Stimulated activated CD4-positive, alpha-beta T cell treated with anti-CD3 and anti-CD28 coated beads, Interleukin-4, amount 100 ng/mL, for 48 hours (primary cell): ENCODE measurements around the gene SLX9.
"Not testable (repeated sequence)": the region's sequence is repeated elsewhere in the genome, so short reads cannot be mapped to it uniquely, and the experiment has no call there.

Experiments used
- DNase-seq, 2 donors: peaks; one replicate each; pipeline ENCODE4 v3.0.0-alpha.2; 2020; ENCODE audit warnings: low read depth in 2 of 2

SLX9 gene

DNA sequence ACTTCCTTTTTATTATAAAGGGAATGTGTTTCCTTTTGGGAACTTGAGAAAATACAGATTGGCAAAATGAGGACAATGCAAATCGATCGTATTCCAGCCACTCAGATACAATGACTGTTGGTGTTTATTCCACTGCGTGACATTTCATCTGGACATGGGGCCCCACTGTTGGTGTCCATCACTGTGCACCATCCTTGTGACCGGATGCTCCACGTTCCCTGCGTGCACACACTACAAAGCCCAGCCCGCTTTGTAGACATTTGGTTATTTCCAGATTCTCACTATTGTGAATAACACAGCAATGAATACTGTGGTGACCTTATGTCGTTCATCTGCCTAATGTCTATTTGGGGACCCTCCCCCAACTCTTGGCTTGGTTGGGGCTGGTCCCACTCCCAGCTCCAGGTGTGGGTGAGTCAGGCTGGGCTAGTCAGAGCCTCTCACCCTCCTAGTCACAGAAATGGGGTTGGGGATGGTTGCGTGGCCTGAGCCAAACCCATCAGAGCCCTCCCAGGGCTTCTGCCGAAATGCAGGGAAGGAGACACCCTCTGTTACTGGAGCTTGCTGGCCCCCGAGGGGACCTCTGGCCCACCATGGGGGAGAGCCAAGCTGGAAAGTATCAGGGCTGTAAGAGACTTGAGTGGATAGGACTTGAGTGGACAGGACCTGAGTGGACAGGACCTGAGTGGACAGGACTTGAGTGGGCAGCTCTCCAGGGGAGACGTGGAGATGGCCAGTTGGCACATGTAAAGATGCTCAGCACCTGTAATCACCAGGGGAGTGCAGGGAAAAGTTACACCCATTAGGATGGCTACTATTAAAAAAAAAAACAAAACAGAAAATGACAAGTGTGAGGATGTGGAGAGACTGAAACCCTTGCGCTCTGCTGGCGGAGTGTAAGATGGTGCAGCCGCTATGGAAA is 77.5 kb downstream of the SLX9 start:
- no peak for DNase-seq

DNA sequence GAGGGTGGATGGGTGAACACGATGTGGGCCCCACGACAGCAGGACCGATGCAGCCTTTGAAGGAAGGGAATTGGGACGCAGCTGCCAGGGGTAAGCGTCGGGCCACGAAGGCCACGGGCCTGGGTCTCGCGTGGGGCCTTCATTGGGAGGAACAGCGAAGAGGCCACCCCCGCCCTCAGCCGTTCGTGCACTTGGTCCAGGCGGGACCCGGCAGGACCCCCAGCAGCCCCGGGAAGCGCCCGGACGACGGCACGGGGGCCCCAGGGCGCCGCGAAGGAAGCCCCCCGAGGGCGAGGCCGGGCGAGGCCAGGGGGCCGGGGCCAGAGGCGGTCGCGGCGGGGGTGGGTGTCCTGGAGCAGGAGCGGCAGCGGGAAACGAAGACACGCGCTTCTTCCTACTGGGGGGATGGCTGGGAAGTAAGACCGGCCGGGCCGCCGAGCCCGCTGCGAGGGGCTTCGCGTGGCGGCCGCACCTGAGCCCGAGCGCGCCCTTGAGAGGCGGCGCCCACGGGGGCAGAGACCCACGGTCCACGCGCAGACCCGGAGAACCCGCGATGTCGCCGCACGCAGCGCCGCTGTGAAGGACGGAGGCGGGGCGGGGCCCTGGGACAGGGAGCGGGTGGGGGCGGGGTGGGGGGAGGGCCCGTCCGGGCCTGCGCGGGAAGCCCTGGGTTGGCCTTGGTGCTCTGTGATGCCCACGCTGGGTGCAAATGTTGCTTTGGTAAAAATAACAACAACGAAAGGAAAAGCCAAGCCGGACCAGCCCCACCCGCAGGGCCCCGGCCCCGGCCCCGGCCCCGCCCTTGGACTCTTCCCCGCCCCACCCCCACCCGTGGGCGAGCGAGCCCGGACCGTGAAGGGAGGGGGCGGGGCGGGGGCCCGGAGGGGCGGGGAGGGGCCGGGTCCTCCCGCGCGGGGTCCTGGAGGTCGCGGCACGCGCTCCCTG is 78.6 kb downstream of the SLX9 start:
- no peak for DNase-seq

DNA sequence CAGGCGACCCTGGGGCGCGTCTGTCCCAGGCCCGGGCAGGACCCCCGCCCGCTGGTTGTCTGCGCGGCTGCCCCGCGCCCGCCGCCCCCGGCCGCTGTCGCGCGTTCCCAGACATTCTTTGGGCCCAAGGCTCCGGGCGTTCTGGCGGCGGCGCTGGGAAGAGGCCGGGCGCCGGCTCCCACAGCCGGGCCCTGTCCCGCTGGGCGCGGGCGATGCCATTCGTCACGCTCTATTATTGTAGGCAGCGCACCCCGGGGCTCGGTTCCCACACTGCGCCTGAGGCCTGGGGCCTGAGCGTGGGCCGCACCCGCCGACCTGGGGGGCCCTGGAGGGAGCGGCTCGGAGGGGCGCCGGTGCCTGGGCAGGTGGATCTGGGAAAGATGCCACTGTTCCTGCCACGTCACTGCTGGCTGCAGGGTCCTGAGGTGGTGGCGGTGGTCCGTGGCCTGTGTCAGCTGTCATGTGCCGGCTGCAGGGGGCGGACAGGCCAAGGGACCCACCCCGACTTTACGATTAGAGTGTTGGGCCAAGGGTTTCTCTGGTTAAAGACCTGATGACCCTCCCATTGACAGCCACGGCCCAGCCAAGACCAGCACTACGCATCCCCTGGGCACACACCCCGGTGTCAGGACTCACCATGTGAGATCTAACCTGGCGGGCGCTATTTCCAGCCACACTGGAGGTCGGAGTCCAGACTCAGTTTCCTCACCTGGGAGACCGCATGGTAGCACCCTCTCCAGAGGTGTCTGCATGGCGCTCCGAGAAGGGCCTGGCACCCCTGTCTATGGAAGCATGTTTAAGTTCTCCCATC is 79.5 kb downstream of the SLX9 start:
- DNase-seq = no peak

DNA sequence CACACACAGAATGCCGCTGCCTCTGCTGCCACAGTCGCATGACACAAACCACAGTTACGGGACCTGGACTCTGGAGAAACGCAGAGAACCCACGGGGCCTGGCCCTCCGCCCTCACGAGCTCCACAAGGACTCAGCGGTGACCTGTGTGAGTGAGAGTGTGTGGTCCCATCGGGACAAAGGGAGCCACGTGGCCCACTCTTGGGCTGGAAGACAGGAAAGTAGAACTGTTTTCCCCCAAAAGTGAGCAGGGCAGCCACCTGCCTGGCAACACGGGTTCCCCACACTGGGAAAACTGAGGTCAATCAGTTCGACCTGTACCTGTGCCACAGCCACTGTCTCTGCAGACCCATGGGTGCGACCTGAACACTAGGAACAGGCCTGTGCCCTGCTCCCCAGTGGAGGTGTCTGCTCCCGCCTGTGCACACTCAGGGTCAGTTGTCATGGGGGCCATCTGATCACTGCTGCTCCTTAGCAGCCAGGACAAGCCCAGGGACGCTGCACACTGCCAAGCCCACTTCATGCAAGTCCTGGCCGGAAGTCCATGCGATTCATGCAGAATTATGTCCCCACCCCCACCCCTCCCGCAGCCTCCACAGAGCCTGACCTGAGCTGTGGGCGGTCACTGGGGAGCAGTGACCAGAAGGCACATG is 80.2 kb downstream of the SLX9 start:
- no peak for DNase-seq

DNA sequence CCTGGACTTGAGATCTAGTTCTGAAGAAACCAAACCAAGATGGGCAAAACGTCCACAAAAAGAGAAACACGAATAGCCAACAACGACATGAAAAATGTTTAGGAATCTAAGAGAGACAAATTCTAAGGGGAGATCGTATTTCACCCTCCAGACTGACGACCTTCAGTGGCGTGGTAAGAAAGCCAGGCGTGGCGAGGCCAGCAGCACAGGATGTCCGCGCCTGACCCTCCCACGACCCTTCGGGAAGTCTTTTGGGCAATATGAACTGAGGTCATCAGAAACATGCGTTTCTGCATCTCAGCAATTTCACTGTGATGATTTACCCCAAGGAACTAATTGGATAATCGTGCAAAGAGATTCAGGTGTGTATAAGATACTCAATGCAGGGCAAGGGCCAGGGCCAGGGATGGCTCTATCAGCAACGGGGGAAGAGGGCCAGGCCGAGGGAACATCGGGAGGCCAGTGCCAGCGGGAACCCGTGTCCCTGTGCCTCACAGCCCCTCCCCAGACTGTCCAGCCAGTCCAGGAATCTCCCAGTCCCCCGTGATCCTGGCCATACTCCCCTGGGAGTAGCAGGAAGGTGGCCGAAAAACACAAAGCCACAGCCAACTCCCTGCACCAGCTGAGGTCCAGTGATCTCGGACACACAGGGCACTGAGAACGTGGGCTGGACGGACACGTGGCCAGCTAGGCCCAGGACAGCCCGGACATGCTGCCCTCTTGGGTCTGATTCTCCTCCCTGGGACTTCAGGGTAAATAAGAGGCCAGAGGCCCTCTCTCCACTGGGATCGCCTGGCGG is 81.0 kb downstream of the SLX9 start:
- DNase-seq = no peak

DNA sequence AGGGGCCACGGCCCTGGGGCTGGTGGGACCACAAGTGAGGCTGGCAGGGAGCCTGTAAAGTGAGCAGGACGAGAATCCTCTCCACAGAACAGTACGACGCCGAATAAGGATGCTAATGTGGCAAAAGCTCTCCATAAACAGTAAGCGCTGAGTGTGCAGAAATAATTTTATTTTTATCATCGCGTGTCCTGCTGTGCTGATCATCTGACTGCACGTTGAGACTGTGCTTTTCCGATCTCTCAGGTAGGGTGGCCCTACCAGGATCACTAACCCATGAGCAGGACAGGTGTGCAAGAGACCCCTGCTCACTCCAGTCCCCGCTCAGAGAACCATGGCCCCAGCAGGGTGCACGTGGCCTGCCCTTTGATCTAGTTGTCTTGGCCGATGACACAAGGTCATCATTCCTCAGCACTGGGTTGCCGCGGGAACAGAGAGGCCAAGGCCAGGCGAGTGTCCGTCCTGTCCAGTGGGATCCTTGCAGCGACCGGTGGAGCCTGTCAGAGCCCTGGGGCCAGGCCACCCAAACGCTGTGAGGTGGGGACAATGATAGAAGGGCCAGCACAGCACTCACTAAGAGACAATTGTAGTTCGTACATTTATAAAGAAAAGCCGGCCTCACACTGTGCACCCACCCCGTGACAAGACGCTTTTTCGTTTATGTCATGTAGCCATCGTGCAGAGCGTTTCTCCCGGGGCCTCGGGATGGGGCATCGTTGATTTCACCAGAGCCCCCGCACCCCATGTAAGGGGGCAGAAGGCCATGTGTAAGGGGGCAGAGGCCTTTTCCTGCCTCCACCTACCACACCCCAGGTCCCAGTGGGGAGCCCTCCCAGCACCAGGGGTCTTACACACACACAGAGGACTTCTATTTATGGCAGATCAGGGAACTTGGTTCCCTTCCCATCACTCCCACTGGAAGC is 81.9 kb downstream of the SLX9 start:
- no peak for DNase-seq

DNA sequence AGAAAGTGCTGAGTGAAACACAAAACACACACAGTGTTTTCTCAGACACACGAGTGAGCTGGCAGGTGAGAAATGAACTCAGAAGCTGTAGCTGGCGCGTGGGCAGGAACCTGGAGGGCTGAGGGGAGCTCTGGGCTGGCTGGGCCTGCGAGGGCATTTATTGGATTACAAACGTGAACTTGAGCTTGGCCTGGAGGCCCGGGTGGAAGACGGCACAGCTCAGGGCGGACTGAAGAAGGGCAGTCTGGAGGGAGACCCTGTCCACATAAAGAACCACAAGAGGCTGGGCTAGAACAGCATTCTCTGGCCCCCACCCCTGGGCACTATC is 82.5 kb downstream of the SLX9 start:
- no peak for DNase-seq

DNA sequence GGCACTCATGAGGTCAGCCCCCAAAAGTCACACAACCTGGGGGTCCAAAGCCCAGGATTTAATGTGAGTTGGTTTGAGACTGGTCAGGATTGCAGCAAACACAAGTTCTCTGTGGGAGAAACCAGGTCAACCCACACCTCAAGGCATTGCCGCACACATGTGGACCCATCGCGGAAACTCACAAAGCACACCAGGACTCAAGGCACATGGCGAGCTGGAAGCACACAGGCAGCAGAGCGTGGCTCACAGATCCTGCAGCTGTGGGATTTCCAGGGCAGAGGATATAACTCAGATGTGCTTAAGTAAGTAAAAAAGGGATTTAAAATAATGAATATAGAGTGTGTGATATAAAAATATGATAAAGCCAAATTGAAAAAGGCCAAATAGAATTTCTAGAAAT is 82.9 kb downstream of the SLX9 start:
- DNase-seq = no peak

DNA sequence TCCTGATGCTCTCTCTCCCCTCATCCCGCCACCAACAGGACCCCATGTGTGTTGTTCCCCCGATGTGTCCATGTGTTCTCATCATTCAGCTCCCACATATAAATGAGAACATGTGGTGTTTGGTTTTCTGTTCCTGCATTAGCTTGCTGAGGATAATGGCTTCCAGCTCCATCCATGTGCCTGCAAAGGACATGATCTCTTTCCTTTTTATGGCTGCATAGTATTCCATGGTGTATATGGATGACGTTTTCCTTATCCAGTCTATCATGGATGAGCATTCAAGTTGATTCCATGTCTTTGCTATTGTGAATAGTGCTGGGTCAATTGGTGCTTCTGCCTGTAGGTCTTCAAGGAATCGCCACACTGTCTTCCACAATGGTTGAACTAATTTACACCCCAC is 84.7 kb downstream of the SLX9 start:
- DNase-seq = not testable (repeated sequence)

DNA sequence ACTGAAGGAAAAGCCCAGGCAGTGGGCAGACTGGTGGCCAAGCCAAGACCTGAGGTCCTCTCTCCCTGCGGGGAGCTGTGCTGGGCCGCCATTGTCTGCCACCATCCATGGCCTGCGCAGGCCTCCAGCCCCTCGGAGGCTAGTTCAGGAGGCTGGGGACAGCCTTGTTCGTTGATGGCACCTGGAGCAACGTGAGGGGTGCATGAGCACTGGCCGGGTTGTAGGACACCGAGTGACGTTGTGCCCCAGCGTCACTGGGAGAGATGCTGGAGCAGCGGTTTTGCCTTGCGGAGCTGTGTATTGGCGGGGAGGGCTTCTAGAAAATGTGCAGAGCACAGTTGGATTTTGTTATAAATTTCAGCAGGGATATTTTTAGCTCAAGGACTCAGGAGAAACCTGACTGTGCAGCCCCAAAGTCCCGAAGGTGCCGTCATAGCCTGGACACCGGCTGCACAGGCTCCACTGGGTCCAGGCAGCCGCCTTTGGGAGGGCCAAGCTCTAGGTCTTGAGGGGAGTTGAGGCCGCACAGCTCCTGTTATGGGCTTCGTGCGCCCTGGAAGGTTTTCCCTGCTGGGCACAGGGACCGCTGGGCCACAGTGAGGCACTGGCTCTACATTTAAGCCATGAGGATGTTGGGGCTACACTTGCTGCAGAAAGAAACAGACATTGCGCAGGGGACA is 86.4 kb downstream of the SLX9 start:
- DNase-seq = no peak
